Measurements from ENCODE around the gene CHPF2.

DNA sequence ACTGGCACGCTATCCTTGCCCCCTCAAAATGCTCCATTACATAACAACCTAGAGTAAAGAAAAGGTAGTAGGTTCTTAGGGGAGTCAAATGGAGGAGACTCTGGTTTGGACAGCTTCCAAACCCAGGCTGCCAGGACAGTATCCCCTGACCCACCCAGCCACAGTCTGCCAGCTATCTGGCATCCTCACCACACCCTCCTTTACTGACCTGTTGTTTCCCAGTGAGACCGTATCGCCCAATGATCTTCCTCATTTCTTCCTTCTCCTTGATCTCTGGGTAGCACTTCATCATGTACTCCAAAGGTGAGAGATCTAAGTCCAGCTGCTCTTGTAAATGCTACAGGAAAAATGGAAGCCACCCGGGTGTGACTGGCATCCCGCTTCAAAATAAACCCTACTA lies 16.9 kb upstream of the CHPF2 start:
- TF ChIP-seq, protein P1, sequence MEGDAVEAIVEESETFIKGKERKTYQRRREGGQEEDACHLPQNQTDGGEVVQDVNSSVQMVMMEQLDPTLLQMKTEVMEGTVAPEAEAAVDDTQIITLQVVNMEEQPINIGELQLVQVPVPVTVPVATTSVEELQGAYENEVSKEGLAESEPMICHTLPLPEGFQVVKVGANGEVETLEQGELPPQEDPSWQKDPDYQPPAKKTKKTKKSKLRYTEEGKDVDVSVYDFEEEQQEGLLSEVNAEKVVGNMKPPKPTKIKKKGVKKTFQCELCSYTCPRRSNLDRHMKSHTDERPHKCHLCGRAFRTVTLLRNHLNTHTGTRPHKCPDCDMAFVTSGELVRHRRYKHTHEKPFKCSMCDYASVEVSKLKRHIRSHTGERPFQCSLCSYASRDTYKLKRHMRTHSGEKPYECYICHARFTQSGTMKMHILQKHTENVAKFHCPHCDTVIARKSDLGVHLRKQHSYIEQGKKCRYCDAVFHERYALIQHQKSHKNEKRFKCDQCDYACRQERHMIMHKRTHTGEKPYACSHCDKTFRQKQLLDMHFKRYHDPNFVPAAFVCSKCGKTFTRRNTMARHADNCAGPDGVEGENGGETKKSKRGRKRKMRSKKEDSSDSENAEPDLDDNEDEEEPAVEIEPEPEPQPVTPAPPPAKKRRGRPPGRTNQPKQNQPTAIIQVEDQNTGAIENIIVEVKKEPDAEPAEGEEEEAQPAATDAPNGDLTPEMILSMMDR (IDR thresholded peaks at IDR 0.05) = no peak
- TF ChIP-seq POLR2A (IDR thresholded peaks at IDR 0.05) = no peak
